ENCODE results near the gene OR2B3.
"Not testable (repeated sequence)": the region's sequence is repeated elsewhere in the genome, so short reads cannot be mapped to it uniquely, and the experiment has no call there.

DNA sequence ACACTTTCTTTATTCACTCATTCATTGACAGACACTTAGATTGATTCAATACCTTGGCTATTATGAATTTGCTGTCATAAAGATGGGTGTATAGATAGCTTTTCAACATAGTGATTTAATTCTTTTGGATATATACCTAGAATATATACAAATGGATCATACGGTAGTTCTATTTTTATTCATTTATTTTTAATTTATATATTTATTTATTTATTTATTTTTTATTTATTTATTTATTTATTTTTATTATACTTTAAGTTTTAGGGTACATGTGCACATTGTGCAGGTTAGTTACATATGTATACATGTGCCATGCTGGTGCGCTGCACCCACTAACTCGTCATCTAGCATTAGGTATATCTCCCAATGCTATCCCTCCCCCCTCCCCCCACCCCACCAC, 27.9 kb upstream of the OR2B3 start:
- TF ChIP-seq, protein P1, sequence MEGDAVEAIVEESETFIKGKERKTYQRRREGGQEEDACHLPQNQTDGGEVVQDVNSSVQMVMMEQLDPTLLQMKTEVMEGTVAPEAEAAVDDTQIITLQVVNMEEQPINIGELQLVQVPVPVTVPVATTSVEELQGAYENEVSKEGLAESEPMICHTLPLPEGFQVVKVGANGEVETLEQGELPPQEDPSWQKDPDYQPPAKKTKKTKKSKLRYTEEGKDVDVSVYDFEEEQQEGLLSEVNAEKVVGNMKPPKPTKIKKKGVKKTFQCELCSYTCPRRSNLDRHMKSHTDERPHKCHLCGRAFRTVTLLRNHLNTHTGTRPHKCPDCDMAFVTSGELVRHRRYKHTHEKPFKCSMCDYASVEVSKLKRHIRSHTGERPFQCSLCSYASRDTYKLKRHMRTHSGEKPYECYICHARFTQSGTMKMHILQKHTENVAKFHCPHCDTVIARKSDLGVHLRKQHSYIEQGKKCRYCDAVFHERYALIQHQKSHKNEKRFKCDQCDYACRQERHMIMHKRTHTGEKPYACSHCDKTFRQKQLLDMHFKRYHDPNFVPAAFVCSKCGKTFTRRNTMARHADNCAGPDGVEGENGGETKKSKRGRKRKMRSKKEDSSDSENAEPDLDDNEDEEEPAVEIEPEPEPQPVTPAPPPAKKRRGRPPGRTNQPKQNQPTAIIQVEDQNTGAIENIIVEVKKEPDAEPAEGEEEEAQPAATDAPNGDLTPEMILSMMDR (IDR thresholded peaks at IDR 0.05 in 2 of 3, conservative IDR thresholded peaks at IDR 0.05 in 1 of 3; ENCODE audit: borderline replicate concordance in 1 of 3, insufficient read depth in 1 of 3, low read depth in 2 of 3, low read length in 2 of 3): not testable (repeated sequence)
- not testable (repeated sequence) for TF ChIP-seq EZH2 (IDR thresholded peaks at IDR 0.05); RAD21 (IDR thresholded peaks at IDR 0.05; ENCODE audit: low read depth); SIN3A (IDR thresholded peaks at IDR 0.05; ENCODE audit: low read depth)

All from HCT116 (cell line).